Activated T-cell treated with anti-CD3 and anti-CD28 coated beads for 24 hours (primary cell): Measurements from ENCODE around the gene INSL3.

Source experiments
- DNase-seq: peaks from one replicate; pipeline ENCODE4 v3.0.0-alpha.2; 2020; ENCODE audit warnings: low read depth

The INSL3 gene

GRCh38 chr19:17821190-17821589 lies at the start of gene INSL3:
Gene INSL3, minus strand, starts transcription at chr19:17821519. Its CDS starts 13 bp downstream, at chr19:17821506.
- no peak for DNase-seq

GRCh38 chr19:17869114-17869608 lies 47.8 kb upstream of the INSL3 start:
- DNase-seq, result no peak

GRCh38 chr19:17868669-17869068 lies 47.4 kb upstream of the INSL3 start:
- DNase-seq, result no peak

- no peak for DNase-seq
These were observed 45.7 kb upstream of the INSL3 start for GRCh38 chr19:17866964-17867486.

- DNase-seq, result no peak
These were observed 45.1 kb upstream of the INSL3 start for GRCh38 chr19:17866312-17866963.

GRCh38 chr19:17865364-17866311 lies 44.3 kb upstream of the INSL3 start:
- DNase-seq, result no peak

- no peak for DNase-seq
These were observed 42.3 kb upstream of the INSL3 start for GRCh38 chr19:17863520-17864182.

- DNase-seq, result no peak
These were observed 41.6 kb upstream of the INSL3 start for GRCh38 chr19:17862711-17863519.

- DNase-seq, result no peak
These were observed 40.5 kb upstream of the INSL3 start for GRCh38 chr19:17861542-17862402.

GRCh38 chr19:17860993-17861360 lies 39.7 kb upstream of the INSL3 start:
- DNase-seq, result no peak

- DNase-seq, result no peak
These were observed 39.1 kb upstream of the INSL3 start for GRCh38 chr19:17860331-17860992.

- peak; percentile 98 for DNase-seq
These were observed 38.4 kb upstream of the INSL3 start, which contains the start of gene RPL18A for GRCh38 chr19:17859533-17860330. Gene RPL18A, plus strand, starts transcription at chr19:17859910. Its CDS starts 47 bp downstream, at chr19:17859957.

- peak; percentile 89 for DNase-seq
These were observed 34.2 kb upstream of the INSL3 start for GRCh38 chr19:17855280-17856152.

GRCh38 chr19:17854061-17854460 lies 32.7 kb upstream of the INSL3 start:
- DNase-seq, result no peak

GRCh38 chr19:17848595-17849292 lies 27.4 kb upstream of the INSL3 start:
- DNase-seq, result no peak

- peak; percentile 86 for DNase-seq
These were observed 26.4 kb upstream of the INSL3 start, which contains the start of gene JAK3 for GRCh38 chr19:17847538-17848366. Gene JAK3, minus strand, starts transcription at chr19:17847982. Its CDS starts 3,565 bp downstream, at chr19:17844417.
